ENCODE results near the gene ARL15. TPM values are rescaled to one million over a fixed set of nuclear protein-coding genes. Genes with fewer than 3 reads are reported as not detected.
"Not testable (repeated sequence)": the region's sequence is repeated elsewhere in the genome, so short reads cannot be mapped to it uniquely, and the experiment has no call there.

Gene ARL15
- total and polyA plus RNA-seq, 2 donors (not counting 3 experiments of a cell fraction or from before 2014, with no cell fraction given): 11.9 to 24.4 TPM

GRCh38 chr5:53983568-53984460 lies 326.6 kb downstream of the ARL15 start:
- no peaks in the 10 kb centered on the region for H3K36me3 ChIP-seq (ENCODE audit: control insufficient read depth in 2 of 2, extremely low read depth in 1 of 2, insufficient read depth in 2 of 2, low read length in 2 of 2)
- no TSS peak for BruUV-seq (replicated peaks)
- H3K4me2 ChIP-seq (ENCODE audit: insufficient read depth, low read length): no peak overlapping the region
- no peak overlapping the region for H2AFZ ChIP-seq (ENCODE audit: low read depth, low read length)
- no peaks in the 10 kb centered on the region for H3K9me3 ChIP-seq (replicated peaks; ENCODE audit: control insufficient read depth, insufficient read depth, low read length)
- H3K27me3 ChIP-seq (ENCODE audit: control insufficient read depth in 2 of 2, insufficient read depth in 2 of 2, low read length in 2 of 2): no peaks in the 10 kb centered on the region
- H3K79me2 ChIP-seq (ENCODE audit: control insufficient read depth, insufficient read depth, low read length): no peaks in the 10 kb centered on the region
- TF ChIP-seq POLR2AphosphoS5 (IDR thresholded peaks at IDR 0.05; ENCODE audit: insufficient read depth, low read depth, low read length): no peak
- no peak for TF ChIP-seq FOS (IDR thresholded peaks at IDR 0.05; ENCODE audit: borderline replicate concordance, insufficient read depth, low read length)
- no peak for TF ChIP-seq POLR2A (IDR thresholded peaks at IDR 0.05; ENCODE audit: low read depth, low read length)
- no peak for TF ChIP-seq MAX (IDR thresholded peaks at IDR 0.05; ENCODE audit: insufficient read depth, insufficient read length)
- no peak for TF ChIP-seq CTCF (IDR thresholded peaks at IDR 0.05; ENCODE audit: extremely low read depth in 1 of 2, insufficient read depth in 1 of 2, low read depth in 1 of 2, low read length in 2 of 2)
- no peaks in the 10 kb centered on the region for H3K4me1 ChIP-seq (ENCODE audit: control insufficient read depth, extremely low read depth, insufficient read depth, low read length)
- intact Hi-C loops (cut with micrococcal nuclease) (no loop called here), dilution Hi-C loops (cut with MboI; ENCODE audit: extremely low pct_ligation_motif_present, low sequenced_read_pairs) (no loop called here)
- no peaks in the 10 kb centered on the region for H3K9me1 ChIP-seq (replicated peaks; ENCODE audit: control insufficient read depth, extremely low read depth, insufficient read depth, low read length)
- H4K20me1 ChIP-seq (replicated peaks; ENCODE audit: control insufficient read depth, extremely low read depth, insufficient read depth, low read length): no peaks in the 10 kb centered on the region
- H3K9ac ChIP-seq (replicated peaks; ENCODE audit: extremely low read depth, insufficient read depth, low read length): no peak overlapping the region
- POLR2A ChIA-PET: interaction anchor here (0.6 kb wide), 1 partner anchor 14 kb away, joined by 4 read pairs; no protein-coding TSS in a partner anchor
- no peak overlapping the region for H3K27ac ChIP-seq (ENCODE audit: insufficient read depth, low read depth, low read length)
- no peak overlapping the region for H3K4me3 ChIP-seq (replicated peaks in 1 of 3; ENCODE audit: insufficient read depth in 1 of 3, low read depth in 1 of 3, low read length in 3 of 3)
- DNase-seq (ENCODE audit: low read depth, low spot score) (no peak), FAIRE-seq (no peak)
- CTCF ChIA-PET: no interaction called here

GRCh38 chr5:53982319-53982718 lies 328.1 kb downstream of the ARL15 start:
- H3K36me3 ChIP-seq (ENCODE audit: control insufficient read depth in 2 of 2, extremely low read depth in 1 of 2, insufficient read depth in 2 of 2, low read length in 2 of 2); H3K9me1 ChIP-seq (replicated peaks; ENCODE audit: control insufficient read depth, extremely low read depth, insufficient read depth, low read length); FAIRE-seq; H4K20me1 ChIP-seq (replicated peaks; ENCODE audit: control insufficient read depth, extremely low read depth, insufficient read depth, low read length); H3K27me3 ChIP-seq (ENCODE audit: control insufficient read depth in 2 of 2, insufficient read depth in 2 of 2, low read length in 2 of 2); DNase-seq (ENCODE audit: low read depth, low spot score); H3K79me2 ChIP-seq (ENCODE audit: control insufficient read depth, insufficient read depth, low read length); BruUV-seq (replicated peaks); dilution Hi-C loops (cut with MboI; ENCODE audit: extremely low pct_ligation_motif_present, low sequenced_read_pairs); H3K4me2 ChIP-seq (ENCODE audit: insufficient read depth, low read length); H3K27ac ChIP-seq (ENCODE audit: insufficient read depth, low read depth, low read length); H2AFZ ChIP-seq (ENCODE audit: low read depth, low read length); H3K4me3 ChIP-seq (replicated peaks in 1 of 3; ENCODE audit: insufficient read depth in 1 of 3, low read depth in 1 of 3, low read length in 3 of 3); intact Hi-C loops (cut with micrococcal nuclease); H3K9ac ChIP-seq (replicated peaks; ENCODE audit: extremely low read depth, insufficient read depth, low read length); POLR2A ChIA-PET; CTCF ChIA-PET; H3K4me1 ChIP-seq (ENCODE audit: control insufficient read depth, extremely low read depth, insufficient read depth, low read length); H3K9me3 ChIP-seq (replicated peaks; ENCODE audit: control insufficient read depth, insufficient read depth, low read length): not testable (repeated sequence)

Measured in endothelial cell of umbilical vein (primary cell).